Activated naive CD8-positive, alpha-beta T cell treated with anti-CD3 and anti-CD28 coated beads, Interleukin-2, amount 10 ng/mL, durations not matched to agents 7 days and 5 days (primary cell): ENCODE results near the gene FCN1. TPM values are rescaled to one million over a fixed set of nuclear protein-coding genes. Genes with fewer than 3 reads are reported as not detected.

ENCODE experiments used
- total RNA-seq, 2 experiments: library from RNA; stranded (reverse); gene quantifications; one replicate each; pipeline ENCODE4 v1.2.3, GENCODE V29; 2021

Gene FCN1
- total RNA-seq, 2 experiments from 2014 or later: 2.3 to 2.6 TPM

Other genes starting within 250 kb of the FCN1 start
- not detected for gene FCN2, start 37.1 kb downstream of the FCN1 start, total RNA-seq
- gene OLFM1, start 169.8 kb upstream of the FCN1 start, total RNA-seq: not detected